ENCODE results near the gene STUM.

STUM gene

GRCh38 chr1:226576601-226577000 lies 28.0 kb downstream of the STUM start:
- no peak overlapping the region; the same call in 1 of the 2 replicates for H3K4me2 ChIP-seq
- H3K27ac ChIP-seq: no peak overlapping the region
- TF ChIP-seq Cebpa-rat (IDR thresholded peaks at IDR 0.05): no peak
- no peaks in the 10 kb centered on the region for H3K9me3 ChIP-seq
- H3K9ac ChIP-seq: no peak overlapping the region
- peaks cover 24% of the 10 kb centered on the region for H3K4me1 ChIP-seq
- no peaks in the 10 kb centered on the region for H4K20me1 ChIP-seq
- no peaks in the 10 kb centered on the region for H3K36me3 ChIP-seq
- no peaks in the 10 kb centered on the region for H3K27me3 ChIP-seq
- H3K4me3 ChIP-seq: no peak overlapping the region

DNA sequence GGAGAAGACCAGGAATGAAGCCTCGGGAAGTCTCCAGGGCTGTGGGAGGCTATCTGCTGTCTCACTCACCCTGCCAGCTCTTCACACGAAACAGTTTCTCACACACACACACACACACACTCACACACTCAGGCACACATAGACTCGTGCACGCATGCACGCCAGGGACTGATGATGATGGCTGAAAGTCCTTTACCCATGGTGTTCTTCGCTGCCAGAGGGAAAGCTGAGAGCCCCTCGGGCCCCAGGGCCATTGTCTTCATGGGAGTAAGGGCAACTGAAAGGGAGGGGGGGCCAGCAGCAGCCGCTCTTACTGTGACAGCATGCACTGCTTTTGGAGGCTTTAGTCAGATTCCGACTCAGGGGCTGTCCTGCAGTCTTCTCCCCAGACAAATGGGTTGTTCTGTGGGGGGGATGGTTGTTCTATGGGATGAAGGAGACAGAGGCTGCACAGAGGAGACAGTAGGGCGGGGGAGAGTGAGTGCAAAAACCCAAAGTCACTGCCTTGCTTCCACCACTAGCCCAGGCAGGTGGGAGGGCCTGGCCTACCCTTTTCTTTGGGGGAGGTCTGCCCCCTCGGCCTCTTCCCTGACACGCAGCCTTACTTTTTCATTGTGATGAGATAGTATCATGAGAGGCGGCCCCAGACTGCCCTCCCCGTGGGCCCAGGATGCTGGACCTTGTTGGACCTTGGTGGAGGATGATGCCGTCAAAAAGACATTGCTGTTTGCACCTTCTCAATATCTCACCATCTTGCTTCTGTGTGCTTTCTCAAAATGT lies 29.0 kb downstream of the STUM start:
- Histone ChIP-seq H3K27me3 (no peaks in the 10 kb centered on the region), H3K27ac (no peak overlapping the region), H3K4me1 (peaks cover 24% of the 10 kb centered on the region), H3K36me3 (no peaks in the 10 kb centered on the region), H3K9me3 (no peaks in the 10 kb centered on the region), H3K9ac (no peak overlapping the region), H3K4me3 (no peak overlapping the region), H4K20me1 (no peaks in the 10 kb centered on the region), H3K4me2 (no peak overlapping the region)
- no peak for TF ChIP-seq Cebpa-rat (IDR thresholded peaks at IDR 0.05)

GRCh38 chr1:226578946-226579578 lies 30.5 kb downstream of the STUM start:
- no peaks in the 10 kb centered on the region for H4K20me1 ChIP-seq
- H3K27ac ChIP-seq: no peak overlapping the region
- H3K9ac ChIP-seq: no peak overlapping the region
- H3K27me3 ChIP-seq: no peaks in the 10 kb centered on the region
- no peaks in the 10 kb centered on the region for H3K9me3 ChIP-seq
- no peaks in the 10 kb centered on the region for H3K36me3 ChIP-seq
- H3K4me3 ChIP-seq: no peak overlapping the region
- no peak for TF ChIP-seq Cebpa-rat (IDR thresholded peaks at IDR 0.05)
- H3K4me1 ChIP-seq: peaks cover 25% of the 10 kb centered on the region
- no peak overlapping the region for H3K4me2 ChIP-seq

DNA sequence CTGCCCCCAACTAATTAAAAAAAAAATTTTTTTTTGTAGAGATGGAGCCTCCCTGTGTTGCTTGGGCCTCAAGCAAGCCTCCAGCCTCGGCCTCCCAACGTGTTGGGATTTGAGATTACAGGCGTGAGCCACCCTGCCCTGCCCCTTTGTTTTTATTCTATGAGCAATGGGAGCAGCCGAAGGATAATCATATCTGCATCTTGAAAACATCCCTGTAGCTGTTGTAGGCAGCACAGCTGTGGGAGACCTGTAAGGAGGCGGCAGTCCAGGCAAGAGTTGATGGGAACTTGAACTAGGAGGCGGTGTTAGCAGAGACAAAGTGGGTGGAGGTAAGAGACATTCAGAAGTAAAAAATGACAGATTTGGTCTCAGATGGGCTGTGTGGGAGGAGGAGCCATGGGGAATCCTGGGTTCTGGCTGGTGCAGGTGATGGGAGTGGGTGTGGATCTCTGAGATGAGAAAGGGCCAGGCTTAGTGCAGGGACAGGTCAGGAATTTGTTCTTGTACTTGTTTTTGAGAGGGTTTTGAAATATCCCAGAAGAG lies 31.3 kb downstream of the STUM start:
- Histone ChIP-seq H3K9me3 (no peaks in the 10 kb centered on the region), H3K4me2 (no peak overlapping the region), H3K27me3 (no peaks in the 10 kb centered on the region), H3K27ac (no peak overlapping the region), H4K20me1 (no peaks in the 10 kb centered on the region), H3K36me3 (no peaks in the 10 kb centered on the region), H3K4me3 (no peak overlapping the region), H3K9ac (no peak overlapping the region), H3K4me1 (peaks cover 25% of the 10 kb centered on the region)
- no peak for TF ChIP-seq Cebpa-rat (IDR thresholded peaks at IDR 0.05)

DNA sequence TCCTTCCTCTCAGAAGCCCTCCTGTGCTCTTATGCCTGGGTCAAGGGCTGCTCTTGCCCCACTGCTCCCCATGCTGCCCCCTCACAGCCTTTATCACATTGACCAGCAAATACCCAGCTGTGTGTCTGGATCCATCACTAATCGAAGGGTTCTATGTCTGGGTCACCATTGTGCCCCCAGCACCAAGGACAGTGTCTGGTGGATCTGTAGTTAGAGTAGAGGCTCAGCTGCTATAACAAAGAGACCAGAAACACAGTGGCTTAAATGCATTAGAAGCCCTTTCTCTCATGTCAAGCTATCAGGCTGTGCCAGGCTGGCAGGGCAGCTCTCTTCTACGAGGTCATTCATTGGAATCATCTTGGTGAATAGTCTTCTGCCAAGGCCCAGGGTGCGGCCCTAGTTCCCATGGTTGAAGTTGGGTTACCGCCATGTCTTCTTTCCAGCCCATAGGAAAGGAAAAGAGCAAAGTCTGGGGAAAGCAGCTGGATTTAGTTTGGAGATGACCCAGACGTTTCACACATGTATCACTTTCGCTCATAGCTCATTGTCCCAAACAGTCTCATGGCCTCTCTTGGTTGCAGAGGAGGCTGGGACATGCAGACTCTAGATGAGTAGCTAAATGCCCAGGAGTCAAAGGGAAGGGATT lies 32.2 kb downstream of the STUM start:
- no peaks in the 10 kb centered on the region for H3K27me3 ChIP-seq

DNA sequence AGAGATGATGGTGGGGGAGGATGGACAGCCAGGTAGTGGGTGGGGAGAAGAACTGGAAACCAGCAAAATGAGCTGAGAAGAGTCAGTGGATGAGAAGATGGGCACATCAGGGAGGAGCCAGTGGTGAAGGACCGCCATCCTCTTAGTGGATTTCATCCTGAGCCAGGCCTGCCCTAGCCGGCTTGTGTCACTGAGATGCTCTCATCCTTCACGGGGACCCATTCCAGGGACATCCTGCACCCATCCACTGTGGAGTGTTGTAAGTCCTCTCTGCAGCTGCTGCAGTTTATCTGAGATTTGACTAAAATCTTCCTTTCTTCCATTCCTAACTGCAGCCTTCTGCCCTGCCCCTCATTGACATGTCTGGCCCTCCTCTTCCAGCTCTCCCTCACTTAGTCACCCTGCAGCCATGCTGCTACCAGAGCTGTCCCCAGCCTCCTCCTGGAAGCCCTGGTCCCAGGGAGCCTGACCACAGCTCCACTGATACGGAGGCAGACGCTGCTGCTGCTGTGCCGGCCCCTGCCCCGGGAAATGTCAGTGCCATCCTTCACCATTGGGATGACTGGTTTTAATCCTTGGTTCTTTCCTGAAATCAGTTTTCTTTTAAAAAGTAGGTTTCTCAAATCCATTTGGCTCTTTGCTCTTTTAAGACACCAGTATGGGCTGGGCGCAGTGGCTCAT lies 33.2 kb downstream of the STUM start:
- Histone ChIP-seq H3K36me3 (no peaks in the 10 kb centered on the region), H3K27me3 (no peaks in the 10 kb centered on the region), H3K4me2 (no peak overlapping the region), H3K9me3 (no peaks in the 10 kb centered on the region), H3K9ac (no peak overlapping the region), H3K4me1 (peaks cover 7% of the 10 kb centered on the region), H4K20me1 (no peaks in the 10 kb centered on the region), H3K27ac (no peak overlapping the region), H3K4me3 (no peak overlapping the region)
- no peak for TF ChIP-seq Cebpa-rat (IDR thresholded peaks at IDR 0.05)

More for the DNA sequence above, 32.2 kb downstream of the STUM start:
- no peak overlapping the region for H3K27ac ChIP-seq
- no peak overlapping the region for H3K9ac ChIP-seq
- no peaks in the 10 kb centered on the region for H3K36me3 ChIP-seq
- TF ChIP-seq Cebpa-rat (IDR thresholded peaks at IDR 0.05): no peak
- no peaks in the 10 kb centered on the region for H3K9me3 ChIP-seq
- no peak overlapping the region for H3K4me3 ChIP-seq
- H3K4me1 ChIP-seq: peaks cover 16% of the 10 kb centered on the region
- H3K4me2 ChIP-seq: no peak overlapping the region
- no peaks in the 10 kb centered on the region for H4K20me1 ChIP-seq

- Histone ChIP-seq H3K27me3 (no peaks in the 10 kb centered on the region), H3K27ac (no peak overlapping the region), H3K4me3 (no peak overlapping the region), H3K36me3 (no peaks in the 10 kb centered on the region), H4K20me1 (no peaks in the 10 kb centered on the region), H3K4me1 (peaks cover 7% of the 10 kb centered on the region), H3K9me3 (no peaks in the 10 kb centered on the region), H3K4me2 (no peak overlapping the region), H3K9ac (no peak overlapping the region)
- no peak for TF ChIP-seq Cebpa-rat (IDR thresholded peaks at IDR 0.05)
These were observed 34.4 kb downstream of the STUM start for GRCh38 chr1:226582966-226583365.

DNA sequence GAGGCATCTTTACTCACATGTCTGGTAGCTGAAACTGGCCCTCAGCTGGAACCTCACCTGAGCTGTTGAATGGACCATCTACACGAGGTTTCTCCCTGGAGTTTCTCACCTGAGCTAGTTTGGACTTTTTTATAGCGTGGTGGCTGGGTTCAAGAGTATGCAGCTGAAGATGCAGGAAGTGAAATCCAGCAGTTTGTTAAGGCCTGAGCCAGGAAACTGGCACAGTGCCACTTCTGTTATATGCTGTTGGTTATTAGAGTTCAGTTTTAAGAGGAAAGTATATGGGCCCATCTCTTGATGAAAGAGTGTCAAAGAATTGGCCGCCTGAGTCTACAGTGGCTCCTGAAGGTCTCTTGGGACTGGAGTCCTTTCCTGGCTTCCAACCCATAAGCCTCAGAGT lies 35.6 kb downstream of the STUM start:
- Histone ChIP-seq H3K9me3 (no peaks in the 10 kb centered on the region), H3K27me3 (no peaks in the 10 kb centered on the region), H3K9ac (no peak overlapping the region), H3K4me1 (peaks cover 7% of the 10 kb centered on the region), H3K4me3 (no peak overlapping the region), H3K27ac (no peak overlapping the region), H3K36me3 (no peaks in the 10 kb centered on the region), H4K20me1 (no peaks in the 10 kb centered on the region), H3K4me2 (peak overlapping the region; percentile 24; the same call in 1 of the 2 replicates)
- TF ChIP-seq Cebpa-rat (IDR thresholded peaks at IDR 0.05): no peak

DNA sequence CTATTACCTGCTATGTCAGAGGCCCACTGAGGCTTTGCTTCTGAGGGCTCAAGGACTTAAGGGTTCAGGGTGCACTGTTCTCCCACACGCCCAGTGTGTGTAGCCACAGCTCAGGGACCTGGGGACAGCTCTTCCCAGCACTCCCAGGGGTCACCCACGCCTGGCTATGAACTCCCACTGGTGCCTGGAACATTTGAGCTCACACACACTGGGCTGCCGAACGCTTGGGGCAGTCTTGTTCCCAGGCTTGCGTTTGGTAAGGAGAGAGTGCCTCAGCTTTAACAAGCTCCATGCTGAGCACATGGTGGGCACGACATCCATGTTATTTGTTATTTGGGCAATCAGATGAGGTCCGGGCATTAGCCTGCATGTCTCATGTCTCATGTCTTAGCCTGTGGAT lies 37.6 kb downstream of the STUM start:
- TF ChIP-seq Cebpa-rat (IDR thresholded peaks at IDR 0.05): no peak
- peaks cover 7% of the 10 kb centered on the region for H3K4me1 ChIP-seq
- no peak overlapping the region for H3K9ac ChIP-seq
- no peak overlapping the region for H3K27ac ChIP-seq
- no peaks in the 10 kb centered on the region for H3K36me3 ChIP-seq
- no peak overlapping the region for H3K4me3 ChIP-seq
- no peaks in the 10 kb centered on the region for H3K9me3 ChIP-seq
- H4K20me1 ChIP-seq: no peaks in the 10 kb centered on the region
- no peak overlapping the region for H3K4me2 ChIP-seq
- H3K27me3 ChIP-seq: no peaks in the 10 kb centered on the region

All from BLaER1 (cell line).